Measurements from ENCODE around the gene NSMCE4A. TPM values are rescaled to one million over a fixed set of nuclear protein-coding genes. Genes with fewer than 3 reads are reported as not detected.

Gene NSMCE4A
- total and polyA plus RNA-seq, 2 donors (not counting 1 experiment from before 2014, with no cell fraction given): 89.7 to 92.4 TPM

GRCh38 chr10:122010405-122011050 is 35.5 kb upstream of the NSMCE4A start:
- ATAC-seq (ENCODE audit: low read depth) (no peak), DNase-seq (no peak)
- ChIA-PET POLR2A (no interaction called here), CTCF (no interaction called here)
- Mint-ChIP-seq H3K4me3 (no peak overlapping the region), H3K27ac (no peak overlapping the region), H3K27me3 (peaks cover 14% of the 10 kb centered on the region), H3K9me3 (ENCODE audit: insufficient read depth) (no peaks in the 10 kb centered on the region), H3K4me1 (no peaks in the 10 kb centered on the region)
- no peak overlapping the region for H3K9ac ChIP-seq (ENCODE audit: low read length)
- H3K4me3 ChIP-seq (ENCODE audit: control extremely low read depth in 1 of 5, extremely low read depth in 1 of 5, insufficient read depth in 1 of 5, low read depth in 2 of 5, low read length in 4 of 5): no peak overlapping the region
- H2AFZ ChIP-seq (ENCODE audit: insufficient read depth, low read depth, low read length, poor library complexity, severe bottlenecking): no peak overlapping the region
- TF ChIP-seq CTCF (IDR thresholded peaks at IDR 0.05) (no peak), EZH2 (IDR thresholded peaks at IDR 0.05; ENCODE audit: borderline replicate concordance, insufficient read depth, low read depth, low read length, poor library complexity, severe bottlenecking) (no peak)
- no peaks in the 10 kb centered on the region for H4K20me1 ChIP-seq (ENCODE audit: control insufficient read depth, insufficient read depth, low read length, poor library complexity, severe bottlenecking)
- no peak overlapping the region for H3K4me2 ChIP-seq (replicated peaks; ENCODE audit: low read depth, low read length, poor library complexity, severe bottlenecking)
- no peaks in the 10 kb centered on the region for H3K27me3 ChIP-seq (replicated peaks in 1 of 4; ENCODE audit: control extremely low read depth in 1 of 4, control insufficient read depth in 3 of 4, insufficient read depth in 4 of 4, low read length in 3 of 4)
- intact Hi-C loops (cut with micrococcal nuclease): no loop called here
- WGBS (ENCODE audit: insufficient coverage): 83% methylated on average over 2 of the region's 4 CpGs
- H3K27ac ChIP-seq (ENCODE audit: low read length in 2 of 2): no peak overlapping the region
- H3K9me3 ChIP-seq (ENCODE audit: control extremely low read depth in 1 of 3, control insufficient read depth in 2 of 3, insufficient read depth in 1 of 3, low read length in 2 of 3): peaks cover 0 to 5% (median 0%) of the 10 kb centered on the region in 3 donors
- H3K4me1 ChIP-seq (ENCODE audit: control insufficient read depth in 2 of 2, insufficient read depth in 2 of 2, low read length in 2 of 2): no peaks in the 10 kb centered on the region
- no peaks in the 10 kb centered on the region for H3K36me3 ChIP-seq (replicated peaks in 1 of 2; ENCODE audit: control extremely low read depth in 1 of 2, control insufficient read depth in 1 of 2, extremely low read depth in 1 of 2, insufficient read depth in 2 of 2, low read length in 1 of 2)
- H3K79me2 ChIP-seq (ENCODE audit: control insufficient read depth, insufficient read depth, low read length): no peaks in the 10 kb centered on the region

- no peaks in the 10 kb centered on the region for H3K27me3 ChIP-seq (replicated peaks in 1 of 4; ENCODE audit: control extremely low read depth in 1 of 4, control insufficient read depth in 3 of 4, insufficient read depth in 4 of 4, low read length in 3 of 4)
- no peak for ATAC-seq (ENCODE audit: low read depth)
- ChIA-PET CTCF (no interaction called here), POLR2A (no interaction called here)
- Mint-ChIP-seq H3K9me3 (ENCODE audit: insufficient read depth) (peaks cover 6% of the 10 kb centered on the region), H3K27me3 (peaks cover 14% of the 10 kb centered on the region), H3K4me3 (no peak overlapping the region), H3K4me1 (no peaks in the 10 kb centered on the region), H3K27ac (no peak overlapping the region)
- no peak for DNase-seq
- H3K4me2 ChIP-seq (replicated peaks; ENCODE audit: low read depth, low read length, poor library complexity, severe bottlenecking): no peak overlapping the region
- no peaks in the 10 kb centered on the region for H4K20me1 ChIP-seq (ENCODE audit: control insufficient read depth, insufficient read depth, low read length, poor library complexity, severe bottlenecking)
- no peak overlapping the region for H3K9ac ChIP-seq (ENCODE audit: low read length)
- H3K79me2 ChIP-seq (ENCODE audit: control insufficient read depth, insufficient read depth, low read length): no peaks in the 10 kb centered on the region
- H3K4me3 ChIP-seq (ENCODE audit: control extremely low read depth in 1 of 5, extremely low read depth in 1 of 5, insufficient read depth in 1 of 5, low read depth in 2 of 5, low read length in 4 of 5): no peak overlapping the region
- no peak overlapping the region for H2AFZ ChIP-seq (ENCODE audit: insufficient read depth, low read depth, low read length, poor library complexity, severe bottlenecking)
- no CpG with 5 or more reads among the region's 3 CpGs for WGBS (ENCODE audit: insufficient coverage)
- H3K27ac ChIP-seq (ENCODE audit: low read length in 2 of 2): no peak overlapping the region
- intact Hi-C loops (cut with micrococcal nuclease): no loop called here
- TF ChIP-seq CTCF (IDR thresholded peaks at IDR 0.05) (no peak), EZH2 (IDR thresholded peaks at IDR 0.05; ENCODE audit: borderline replicate concordance, insufficient read depth, low read depth, low read length, poor library complexity, severe bottlenecking) (no peak)
- no peaks in the 10 kb centered on the region for H3K36me3 ChIP-seq (replicated peaks in 1 of 2; ENCODE audit: control extremely low read depth in 1 of 2, control insufficient read depth in 1 of 2, extremely low read depth in 1 of 2, insufficient read depth in 2 of 2, low read length in 1 of 2)
- no peaks in the 10 kb centered on the region for H3K4me1 ChIP-seq (ENCODE audit: control insufficient read depth in 2 of 2, insufficient read depth in 2 of 2, low read length in 2 of 2)
- peaks cover 0 to 15% (median 0%) of the 10 kb centered on the region in 3 donors for H3K9me3 ChIP-seq (ENCODE audit: control extremely low read depth in 1 of 3, control insufficient read depth in 2 of 3, insufficient read depth in 1 of 3, low read length in 2 of 3)
These were observed 32.4 kb upstream of the NSMCE4A start for GRCh38 chr10:122007415-122007814.

All from B cell (primary cell).